ENCODE results near the gene DUSP10. TPM values are rescaled to one million over a fixed set of nuclear protein-coding genes. Genes with fewer than 3 reads are reported as not detected.

The DUSP10 gene
- total and polyA plus RNA-seq, 3 donors from 2014 or later = 12.3 to 17.4 (median 14.6) TPM

- Histone ChIP-seq H3K4me1 (no peaks in the 10 kb centered on the region), H3K4me3 (no peak overlapping the region), H3K27ac (no peak overlapping the region), H3K9me3 (no peaks in the 10 kb centered on the region), H3K36me3 (ENCODE audit: low read depth, missing control alignments) (no peaks in the 10 kb centered on the region), H3K27me3 (no peaks in the 10 kb centered on the region)
- DNase-seq = no peak
- 84 to 92% methylated on average over 7 of the region's 7 CpGs for WGBS, 2 donors
- intact Hi-C loops (cut with DNase I; ENCODE audit: low total_unique reads) = no loop called here
- TF ChIP-seq POLR2A (IDR thresholded peaks at IDR 0.05) (no peak), CTCF (IDR thresholded peaks at IDR 0.05) (no peak)
These were observed 34.9 kb downstream of the DUSP10 start for GRCh38 chr1:221706876-221707582.

- Histone ChIP-seq H3K4me3 (no peak overlapping the region), H3K4me1 (no peaks in the 10 kb centered on the region), H3K27me3 (no peaks in the 10 kb centered on the region), H3K9me3 (no peaks in the 10 kb centered on the region), H3K36me3 (ENCODE audit: low read depth, missing control alignments) (no peaks in the 10 kb centered on the region), H3K27ac (no peak overlapping the region)
- intact Hi-C loops (cut with DNase I; ENCODE audit: low total_unique reads) = no loop called here
- TF ChIP-seq POLR2A (IDR thresholded peaks at IDR 0.05) (no peak), CTCF (IDR thresholded peaks at IDR 0.05) (no peak)
- DNase-seq = no peak
- WGBS, 2 donors = 96 to 97% methylated on average over 12 of the region's 12 CpGs
These were observed 35.7 kb downstream of the DUSP10 start for GRCh38 chr1:221706191-221706590.

GRCh38 chr1:221704306-221704705, 37.6 kb downstream of the DUSP10 start:
- Histone ChIP-seq H3K4me3 (no peak overlapping the region), H3K9me3 (no peaks in the 10 kb centered on the region), H3K27ac (no peak overlapping the region), H3K4me1 (no peaks in the 10 kb centered on the region), H3K27me3 (no peaks in the 10 kb centered on the region), H3K36me3 (ENCODE audit: low read depth, missing control alignments) (no peaks in the 10 kb centered on the region)
- no peak for TF ChIP-seq POLR2A (IDR thresholded peaks at IDR 0.05)
- TF ChIP-seq CTCF (IDR thresholded peaks at IDR 0.05) = no peak
- DNase-seq = no peak
- WGBS, 2 donors = 82 to 88% methylated on average over 1 of the region's 1 CpG
- intact Hi-C loops (cut with DNase I; ENCODE audit: low total_unique reads) = no loop called here

- TF ChIP-seq CTCF (IDR thresholded peaks at IDR 0.05) (no peak), POLR2A (IDR thresholded peaks at IDR 0.05) (no peak)
- WGBS, 2 donors = 91 to 100% methylated on average over 1 of the region's 1 CpG
- Histone ChIP-seq H3K4me3 (no peak overlapping the region), H3K27ac (no peak overlapping the region), H3K27me3 (no peaks in the 10 kb centered on the region), H3K36me3 (ENCODE audit: low read depth, missing control alignments) (no peaks in the 10 kb centered on the region), H3K4me1 (no peaks in the 10 kb centered on the region), H3K9me3 (no peaks in the 10 kb centered on the region)
- intact Hi-C loops (cut with DNase I; ENCODE audit: low total_unique reads) = no loop called here
- no peak for DNase-seq
These were observed 40.2 kb downstream of the DUSP10 start for GRCh38 chr1:221701570-221702186.

GRCh38 chr1:221700948-221701347, 40.9 kb downstream of the DUSP10 start:
- no peaks in the 10 kb centered on the region for H3K9me3 ChIP-seq
- no peak for DNase-seq
- TF ChIP-seq CTCF (IDR thresholded peaks at IDR 0.05) (no peak), POLR2A (IDR thresholded peaks at IDR 0.05) (no peak)
- no peaks in the 10 kb centered on the region for H3K27me3 ChIP-seq
- H3K27ac ChIP-seq = no peak overlapping the region
- no peaks in the 10 kb centered on the region for H3K4me1 ChIP-seq
- 46 to 48% methylated on average over 2 of the region's 2 CpGs for whole genome bisulfite sequencing, 2 donors
- intact Hi-C loops (cut with DNase I; ENCODE audit: low total_unique reads) = no loop called here
- H3K36me3 ChIP-seq (ENCODE audit: low read depth, missing control alignments) = no peaks in the 10 kb centered on the region
- no peak overlapping the region for H3K4me3 ChIP-seq
